Midbrain (tissue), 1 donor: Measurements from ENCODE around the gene ATP13A4.

Experiments used
- DNase-seq: peaks from one replicate; lab custom pipeline; 2025; lab: John Stamatoyannopoulos, UW

The ATP13A4 gene

DNA sequence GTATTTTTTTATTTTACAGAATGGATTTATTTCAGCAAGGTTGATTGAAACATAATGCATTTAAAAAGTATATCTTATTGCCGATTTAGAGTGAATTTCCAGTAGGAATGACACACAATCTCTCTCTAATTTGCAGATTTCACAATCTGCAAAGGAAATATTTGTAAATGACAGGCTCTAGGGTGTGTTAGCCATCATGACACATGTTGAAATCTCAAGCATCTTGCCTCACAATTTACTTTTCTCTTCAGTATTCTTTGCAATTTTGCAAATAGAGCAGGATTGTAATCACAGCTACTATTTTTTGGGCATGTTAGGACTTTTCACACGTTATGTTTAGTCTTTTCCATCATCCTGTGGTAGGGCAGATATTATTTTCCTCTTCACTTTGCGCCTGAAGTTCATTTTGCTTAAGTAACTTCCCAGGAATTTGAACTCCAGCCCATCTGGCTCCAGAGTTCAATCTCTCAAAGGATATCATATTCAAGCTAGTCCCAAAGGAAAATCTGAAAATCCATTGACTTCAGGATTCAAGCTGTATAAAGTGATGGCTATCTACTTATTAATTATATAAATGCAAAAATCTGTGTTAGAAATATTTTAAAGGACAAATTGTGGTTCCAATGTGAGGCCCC, 55.4 kb downstream of the ATP13A4 start:
- DNase-seq = no peak

- DNase-seq = no peak
These were observed 56.5 kb downstream of the ATP13A4 start for GRCh38 chr3:193498215-193498614.

- DNase-seq = no peak
These were observed 58.0 kb downstream of the ATP13A4 start for GRCh38 chr3:193496658-193497057.

GRCh38 chr3:193491026-193491425, 63.7 kb downstream of the ATP13A4 start:
- DNase-seq = no peak

DNA sequence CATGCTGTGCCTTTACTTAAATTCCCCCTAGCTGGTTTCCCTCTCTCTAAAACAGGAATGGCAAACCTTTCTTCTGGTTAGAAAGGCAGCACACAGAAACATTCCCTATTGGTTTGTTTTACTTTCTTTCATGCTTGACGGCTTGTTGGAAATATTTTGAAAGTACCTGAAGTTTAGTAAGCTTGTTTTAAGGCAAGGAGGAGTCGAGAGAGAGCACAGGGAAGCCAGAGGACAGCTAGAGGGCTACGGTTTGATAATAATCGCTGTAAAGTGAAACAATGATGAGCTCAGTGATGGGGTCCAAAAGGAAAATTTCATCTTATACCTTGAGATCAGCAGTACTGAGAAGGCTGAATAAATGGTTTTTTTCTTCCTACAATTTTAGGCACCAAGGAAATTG, 64.1 kb downstream of the ATP13A4 start:
- DNase-seq = no peak

GRCh38 chr3:193489949-193490348, 64.7 kb downstream of the ATP13A4 start:
- no peak for DNase-seq

DNA sequence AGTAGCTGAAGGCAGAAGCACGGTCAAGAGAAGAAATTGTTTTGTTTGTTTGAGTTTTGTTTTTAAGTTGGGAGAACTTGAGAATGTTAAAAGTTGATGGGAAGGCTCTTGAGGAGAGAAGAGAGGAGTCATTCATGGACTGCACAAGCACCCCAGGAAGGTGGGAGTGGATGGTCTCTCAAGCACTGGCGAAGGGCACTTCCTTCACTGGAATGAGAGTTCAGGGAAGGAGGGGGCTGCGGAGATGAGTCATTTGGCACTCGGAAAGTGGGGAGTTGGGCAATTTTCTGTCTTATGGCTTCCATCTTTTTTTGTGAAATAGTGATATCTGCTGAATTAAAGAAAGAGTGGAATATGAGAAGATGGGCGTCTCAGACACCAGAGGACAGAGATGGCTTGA, 66.0 kb downstream of the ATP13A4 start:
- no peak for DNase-seq

DNA sequence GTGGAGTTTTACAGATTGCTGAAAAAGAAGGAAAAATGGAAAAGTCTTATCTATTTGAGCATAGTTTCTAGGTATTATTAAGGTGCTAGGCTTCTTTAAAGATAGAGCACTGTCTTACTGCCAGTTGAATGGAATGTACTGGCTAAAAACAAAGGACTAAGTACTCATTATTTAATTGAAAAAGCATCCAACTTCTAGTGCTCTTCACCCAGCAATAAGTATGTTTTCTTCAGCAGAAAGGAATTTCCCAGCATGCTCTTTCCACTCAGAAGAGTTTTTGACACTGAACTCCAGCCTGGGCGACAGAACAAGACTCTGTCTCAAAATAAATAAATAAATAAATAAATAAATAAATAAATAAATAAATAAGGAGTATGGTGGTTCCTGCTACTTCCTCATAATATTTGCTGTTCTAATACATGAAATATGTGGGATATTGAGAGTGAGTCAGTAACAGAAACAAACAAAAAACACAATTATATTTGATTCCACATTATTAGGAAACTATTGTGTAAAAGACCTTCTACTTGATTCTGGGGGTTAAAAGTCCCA, 70.6 kb downstream of the ATP13A4 start:
- DNase-seq = peak; percentile 14

GRCh38 chr3:193481436-193481835, 73.3 kb downstream of the ATP13A4 start:
- DNase-seq = no peak

DNA sequence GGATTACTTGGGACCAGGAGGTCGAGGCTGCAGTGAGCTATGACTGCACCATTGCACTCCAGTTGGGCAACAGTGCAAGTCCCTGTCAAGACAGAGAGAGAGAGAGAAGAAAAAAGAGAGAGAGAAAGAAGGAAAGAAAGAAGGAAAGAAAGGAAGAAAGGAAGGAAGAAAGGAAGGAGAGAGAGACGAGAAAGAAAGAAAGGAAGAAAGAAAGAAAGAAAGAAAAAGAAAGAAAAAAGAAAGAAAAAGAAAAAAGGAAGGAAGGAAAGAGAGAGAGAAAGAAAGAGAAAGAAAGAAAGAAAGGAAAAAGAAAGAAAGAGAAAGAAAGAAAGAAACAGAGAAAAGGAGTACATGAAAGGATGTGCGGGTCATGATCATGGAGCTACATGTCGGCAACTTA, 80.2 kb downstream of the ATP13A4 start:
- DNase-seq = no peak

DNA sequence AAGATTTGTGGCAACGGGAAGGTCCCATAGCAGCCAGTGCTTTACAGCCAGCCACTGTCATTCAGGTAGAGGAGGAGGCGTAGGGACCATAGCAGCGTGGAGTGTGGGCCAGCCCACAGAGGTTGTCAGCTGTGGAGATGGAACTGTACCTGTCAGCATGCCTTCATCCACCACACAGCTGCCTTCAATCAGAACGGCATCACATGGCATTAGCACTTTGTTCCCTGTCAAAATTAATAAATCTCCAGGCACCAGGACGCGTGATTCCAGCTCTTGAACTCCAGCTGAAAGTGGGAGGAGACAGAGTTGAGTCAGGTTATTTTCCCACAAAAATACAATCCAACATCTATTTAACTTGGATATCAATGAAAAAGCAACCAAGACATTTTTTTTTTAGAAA, 84.0 kb downstream of the ATP13A4 start:
- DNase-seq = no peak

- DNase-seq = no peak
These were observed 88.6 kb downstream of the ATP13A4 start for GRCh38 chr3:193465992-193466608.

- DNase-seq = no peak
These were observed 89.8 kb downstream of the ATP13A4 start for GRCh38 chr3:193464889-193465288.

- no peak for DNase-seq
These were observed 97.2 kb downstream of the ATP13A4 start for GRCh38 chr3:193457526-193457925.

GRCh38 chr3:193452338-193452737, 102.4 kb downstream of the ATP13A4 start:
- no peak for DNase-seq

- DNase-seq = no peak
These were observed 102.8 kb downstream of the ATP13A4 start for GRCh38 chr3:193451902-193452301.

GRCh38 chr3:193446965-193447602, 107.6 kb downstream of the ATP13A4 start:
- no peak for DNase-seq

DNA sequence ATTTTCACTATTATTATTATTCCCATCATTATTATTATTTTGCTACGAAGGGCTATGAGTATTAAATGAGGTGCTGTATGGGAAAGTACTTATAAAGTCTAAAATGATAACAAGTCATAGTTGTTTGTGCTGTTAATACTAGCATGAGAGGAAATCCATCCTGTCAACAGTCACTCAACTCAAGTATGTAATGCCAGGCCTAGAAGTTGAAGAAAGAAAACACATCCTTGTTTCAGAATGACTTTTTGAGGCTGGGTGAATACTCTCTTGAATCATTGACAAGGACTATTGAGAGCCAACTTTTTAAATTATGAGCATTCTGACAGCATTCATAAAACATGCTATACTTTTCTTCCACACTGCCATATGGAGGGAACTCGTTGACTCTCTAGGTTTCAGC, 115.3 kb downstream of the ATP13A4 start:
- no peak for DNase-seq

DNA sequence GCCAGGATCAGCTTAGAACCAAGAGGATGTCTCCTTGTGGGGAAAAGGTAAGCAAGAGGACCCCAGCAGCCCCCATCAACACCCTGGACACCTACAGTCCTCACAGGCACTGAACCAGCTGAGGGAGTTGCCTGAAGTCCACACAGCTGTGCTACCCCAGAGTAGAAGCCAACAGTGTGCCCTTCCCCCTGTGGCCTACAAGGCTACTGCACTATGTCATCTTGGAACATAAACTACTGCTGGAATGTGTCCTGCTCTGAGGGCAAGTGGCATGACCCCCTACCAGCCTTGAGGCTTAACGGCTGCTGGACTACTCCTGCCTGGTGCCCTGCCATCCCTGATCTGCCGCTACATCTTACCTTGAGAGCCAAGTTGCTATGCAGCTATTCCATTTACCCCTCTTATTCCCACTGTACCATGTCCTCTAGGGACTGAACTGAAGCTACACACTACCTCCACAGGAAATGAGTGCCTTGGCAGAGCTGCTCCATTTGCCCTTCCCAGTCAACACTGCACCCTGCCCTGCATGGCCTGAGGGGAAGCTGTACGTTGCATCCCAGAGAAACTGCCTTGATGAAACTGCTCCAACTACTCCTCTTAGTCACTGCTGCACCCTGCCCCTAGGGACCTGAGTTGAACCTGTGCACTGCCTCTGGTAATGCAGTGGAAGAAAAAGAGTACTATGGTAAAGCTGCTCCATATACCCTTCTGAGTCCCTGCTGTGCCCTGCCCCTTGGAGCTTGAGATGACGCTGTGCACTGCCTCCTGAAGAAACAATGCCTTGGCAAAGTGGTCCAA, 135.9 kb downstream of the ATP13A4 start:
- no peak for DNase-seq

- DNase-seq = no peak
These were observed 138.1 kb downstream of the ATP13A4 start for GRCh38 chr3:193416629-193417028.

DNA sequence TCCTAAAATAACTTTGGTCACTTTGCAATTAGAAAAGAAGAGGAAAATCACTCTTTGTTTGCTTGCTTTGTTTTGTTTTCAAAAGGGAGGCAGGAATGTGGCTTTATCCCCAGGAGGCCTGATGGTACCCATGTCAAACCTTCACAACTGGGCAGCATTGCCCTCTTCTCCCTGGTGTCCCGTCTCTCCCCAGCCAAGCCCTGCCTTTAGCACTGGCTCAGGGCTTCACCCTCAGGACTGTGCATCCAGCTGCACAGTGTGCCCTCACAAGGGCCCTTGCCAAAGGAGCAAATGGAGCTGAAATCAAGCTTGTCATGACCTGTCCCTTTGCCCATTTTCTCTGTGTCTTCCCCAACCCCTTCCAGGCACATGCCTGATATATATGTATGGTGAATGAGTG, 147.0 kb downstream of the ATP13A4 start:
- DNase-seq = no peak

GRCh38 chr3:193407112-193407511, 147.6 kb downstream of the ATP13A4 start:
- no peak for DNase-seq
